Prostate gland (tissue), 2 donors: Measurements from ENCODE around the gene AZI2.

Source experiments
- CTCF ChIP-seq, 4 experiments: fragments of 200-600 bp in 2 of 4; fragments of 450-650 bp in 2 of 4; sonication (generic) in 2 of 4; IDR thresholded peaks; 1 replicate in 3 of 4; 2 replicates in 1 of 4; pipeline ENCODE4 v1.5.1; 2016 to 2019; ENCODE audit warnings: antibody characterized with exemption in 4 of 4, mild to moderate bottlenecking in 2 of 4, moderate library complexity in 2 of 4
- POLR2A ChIP-seq: fragments of 450-650 bp; IDR thresholded peaks from one replicate; pipeline ENCODE4 v1.6.1; 2016; ENCODE audit warnings: antibody characterized with exemption, mild to moderate bottlenecking
- POLR2AphosphoS5 ChIP-seq: sonication (generic); formaldehyde crosslinking; IDR thresholded peaks from one replicate; pipeline ENCODE4 v1.6.1; 2017; ENCODE audit warnings: antibody characterized with exemption

- no peak for TF ChIP-seq POLR2A
- no peak for TF ChIP-seq CTCF (IDR thresholded peaks at IDR 0.05)
- TF ChIP-seq POLR2AphosphoS5, result no peak
Measured at GRCh38 chr3:28337230-28337629, 11.4 kb downstream of the AZI2 start.
